ENCODE results near the gene NOVA2.

Gene NOVA2

GRCh38 chr19:45934551-45935230, 39.0 kb downstream of the NOVA2 start:
- DNase-seq (ENCODE audit: extremely low read depth, low read depth): no peak

GRCh38 chr19:45933759-45934158, 39.9 kb downstream of the NOVA2 start:
- no peak for TF ChIP-seq CTCF (IDR thresholded peaks at IDR 0.05; ENCODE audit: low read depth, low read length)
- DNase-seq (ENCODE audit: extremely low read depth, low read depth): no peak

More at GRCh38 chr19:45934551-45935230, 39.0 kb downstream of the NOVA2 start:
- TF ChIP-seq CTCF (IDR thresholded peaks at IDR 0.05; ENCODE audit: low read depth, low read length): no peak

- DNase-seq (ENCODE audit: extremely low read depth, low read depth): no peak
- TF ChIP-seq CTCF (IDR thresholded peaks at IDR 0.05; ENCODE audit: low read depth, low read length): no peak
Measured at GRCh38 chr19:45931055-45931454, 42.6 kb downstream of the NOVA2 start.

- TF ChIP-seq CTCF (IDR thresholded peaks at IDR 0.05; ENCODE audit: low read depth, low read length): no peak
- DNase-seq (ENCODE audit: extremely low read depth, low read depth): no peak
Measured at GRCh38 chr19:45929247-45929646, 44.4 kb downstream of the NOVA2 start.

GRCh38 chr19:45927565-45928261, 46.0 kb downstream of the NOVA2 start:
- DNase-seq (ENCODE audit: extremely low read depth, low read depth): peak; percentile 51
- no peak for TF ChIP-seq CTCF (IDR thresholded peaks at IDR 0.05; ENCODE audit: low read depth, low read length)

GRCh38 chr19:45924891-45925447, 48.7 kb downstream of the NOVA2 start:
- DNase-seq (ENCODE audit: extremely low read depth, low read depth): no peak
- TF ChIP-seq CTCF (IDR thresholded peaks at IDR 0.05; ENCODE audit: low read depth, low read length): no peak

GRCh38 chr19:45922281-45922680, 51.4 kb downstream of the NOVA2 start:
- TF ChIP-seq CTCF (IDR thresholded peaks at IDR 0.05; ENCODE audit: low read depth, low read length): no peak; the same call in 1 of the 2 replicates
- DNase-seq (ENCODE audit: extremely low read depth, low read depth): no peak

All from AG09319 (cell line).